GM23248 (cell line): ENCODE measurements around the gene VEZT. TPM values are rescaled to one million over a fixed set of nuclear protein-coding genes. Genes with fewer than 3 reads are reported as not detected.

Source experiments
- DNase-seq: peaks from one replicate; pipeline ENCODE4 v3.0.0-alpha.2; 2015
- H2AFZ ChIP-seq: fragments of 200-600 bp; sonication (generic); 2 replicates; pipeline ENCODE4 v1.6.1; 2016; ENCODE audit warnings: antibody characterized with exemption
- H3F3A ChIP-seq: fragments of 200-600 bp; sonication (generic); 2 replicates; pipeline ENCODE4 v1.6.1; 2016; ENCODE audit warnings: mild to moderate bottlenecking, antibody characterized with exemption, mixed run types; ENCODE audit not compliant: insufficient read depth
- H3K27ac ChIP-seq: fragments of 200-600 bp; sonication (generic); 2 replicates; pipeline ENCODE4 v1.5.1; 2016; ENCODE audit warnings: mild to moderate bottlenecking
- H3K27me3 ChIP-seq: fragments of 200-600 bp; sonication (generic); replicated peaks from 2 replicates; pipeline ENCODE4 v1.6.1; 2016; ENCODE audit warnings: mild to moderate bottlenecking; ENCODE audit not compliant: insufficient read depth
- H3K36me3 ChIP-seq: fragments of 200-600 bp; sonication (generic); 2 replicates; pipeline ENCODE4 v1.6.1; 2016; ENCODE audit warnings: low read depth, mild to moderate bottlenecking
- H3K4me1 ChIP-seq: fragments of 200-600 bp; sonication (generic); 2 replicates; pipeline ENCODE4 v1.6.1; 2016; ENCODE audit warnings: mild to moderate bottlenecking; ENCODE audit not compliant: insufficient read depth
- H3K4me2 ChIP-seq: fragments of 200-600 bp; sonication (generic); one replicate; pipeline ENCODE4 v1.6.1; 2016; ENCODE audit warnings: mild to moderate bottlenecking; ENCODE audit not compliant: unreplicated experiment
- H3K4me3 ChIP-seq: fragments of 200-600 bp; sonication (generic); 2 replicates; pipeline ENCODE4 v1.5.1; 2016; ENCODE audit warnings: mild to moderate bottlenecking
- H3K79me2 ChIP-seq: fragments of 200-600 bp; sonication (generic); 2 replicates; pipeline ENCODE4 v1.6.1; 2016; ENCODE audit warnings: mild to moderate bottlenecking; ENCODE audit not compliant: insufficient read depth
- H3K9ac ChIP-seq: fragments of 200-600 bp; sonication (generic); 2 replicates; pipeline ENCODE4 v1.6.1; 2016; ENCODE audit warnings: mild to moderate bottlenecking
- H3K9me2 ChIP-seq: fragments of 200-600 bp; sonication (generic); 2 replicates; pipeline ENCODE4 v1.6.1; 2016; ENCODE audit warnings: mixed run types, mild to moderate bottlenecking, moderate library complexity; ENCODE audit not compliant: insufficient read depth
- H3K9me3 ChIP-seq: fragments of 200-600 bp; sonication (generic); one replicate; pipeline ENCODE4 v1.6.1; 2017; ENCODE audit warnings: low read depth
- H4K20me1 ChIP-seq: fragments of 200-600 bp; sonication (generic); 2 replicates; pipeline ENCODE4 v1.6.0; 2016; ENCODE audit not compliant: insufficient read depth
- EZH2 ChIP-seq: fragments of 200-600 bp; sonication (generic); IDR thresholded peaks from 2 replicates; pipeline ENCODE4 v1.6.1; 2018; ENCODE audit warnings: antibody characterized with exemption, mild to moderate bottlenecking; ENCODE audit not compliant: insufficient read depth, poor library complexity, severe bottlenecking
- EZH2phosphoT487 ChIP-seq: fragments of 200-600 bp; sonication (generic); IDR thresholded peaks from 2 replicates; pipeline ENCODE4 v1.6.1; 2018; ENCODE audit warnings: antibody characterized with exemption, moderate library complexity, mild to moderate bottlenecking, low read depth; ENCODE audit not compliant: insufficient read depth
- WGBS, 2 experiments: methylation state at CpG; one replicate each; pipeline ENCODE4 v1.1.6; 2015 to 2017; ENCODE audit warnings: low lambda C conversion rate in 2 of 2, low coverage in 1 of 2; ENCODE audit errors: missing lambda C conversion rate in 2 of 2; 5-methylcytosine and 5-hydroxymethylcytosine counted together
- in situ Hi-C: fragments of 300-500 bp; cut with MboI; formaldehyde crosslinking; loops from 2 replicates; pipeline ENCODE4 v1.15.0; 2020
- polyA plus RNA-seq: library from polyadenylated mRNA; unstranded; fragments of >200 nt; fragmentation: Nextera tagmentation; extraction: Ambion mirVana; gene quantifications from 2 replicates; pipeline ENCODE4 v1.2.1, GENCODE V29; 2016
- total RNA-seq: library from RNA; depleted of rRNA; stranded (reverse); fragments of >200 nt; shearing (Covaris generic); gene quantifications from 2 replicates; pipeline ENCODE4 v1.2.3, GENCODE V29; 2014

The VEZT gene
- total and polyA plus RNA-seq, 2 experiments from 2014 or later, result 36.9 to 40.2 TPM

GRCh38 chr12:95316798-95317197, 99.2 kb downstream of the VEZT start:
- peaks cover 9% of the 10 kb centered on the region for H3F3A ChIP-seq
- H3K9me3 ChIP-seq, result no peaks in the 10 kb centered on the region
- DNase-seq, result no peak
- no peaks in the 10 kb centered on the region for H3K79me2 ChIP-seq
- no peaks in the 10 kb centered on the region for H3K27me3 ChIP-seq
- in situ Hi-C loops, result no loop called here
- H3K9me2 ChIP-seq, result no peaks in the 10 kb centered on the region
- no peak overlapping the region for H3K4me3 ChIP-seq
- H3K9ac ChIP-seq, result no peak overlapping the region
- H2AFZ ChIP-seq, result no peak overlapping the region
- H4K20me1 ChIP-seq, result no peaks in the 10 kb centered on the region
- H3K4me2 ChIP-seq, result no peak overlapping the region
- TF ChIP-seq EZH2, result no peak
- H3K36me3 ChIP-seq, result no peaks in the 10 kb centered on the region
- no peak overlapping the region for H3K27ac ChIP-seq
- peaks cover 15% of the 10 kb centered on the region for H3K4me1 ChIP-seq
- WGBS, 2 experiments, result 96 to 100% methylated on average over 4 of the region's 4 CpGs

- Histone ChIP-seq H3K9me2 (no peaks in the 10 kb centered on the region), H3K4me1 (peaks cover 15% of the 10 kb centered on the region), H2AFZ (peak overlapping the region; percentile 52), H3K27ac (peak overlapping the region; percentile 43), H4K20me1 (no peaks in the 10 kb centered on the region), H3K4me2 (peak overlapping the region; percentile 26), H3K27me3 (no peaks in the 10 kb centered on the region), H3K79me2 (no peaks in the 10 kb centered on the region), H3K36me3 (no peaks in the 10 kb centered on the region), H3K9me3 (no peaks in the 10 kb centered on the region), H3F3A (peaks cover 9% of the 10 kb centered on the region), H3K4me3 (no peak overlapping the region), H3K9ac (no peak overlapping the region)
- 64 to 67% methylated on average over 2 of the region's 2 CpGs for WGBS, 2 experiments
- peak; percentile 75 for DNase-seq
- in situ Hi-C loops, result no loop called here
- TF ChIP-seq EZH2 (no peak), EZH2phosphoT487 (no peak)
These were observed 100.5 kb downstream of the VEZT start for GRCh38 chr12:95318071-95318545.

GRCh38 chr12:95319694-95320331, 102.2 kb downstream of the VEZT start:
- Histone ChIP-seq H3K36me3 (no peaks in the 10 kb centered on the region), H3K9ac (no peak overlapping the region), H3K27me3 (no peaks in the 10 kb centered on the region), H3K4me2 (no peak overlapping the region), H3K79me2 (no peaks in the 10 kb centered on the region), H4K20me1 (no peaks in the 10 kb centered on the region), H3K27ac (no peak overlapping the region), H3F3A (peaks cover 9% of the 10 kb centered on the region), H2AFZ (no peak overlapping the region), H3K4me3 (no peak overlapping the region), H3K9me2 (no peaks in the 10 kb centered on the region), H3K4me1 (peaks cover 15% of the 10 kb centered on the region), H3K9me3 (no peaks in the 10 kb centered on the region)
- in situ Hi-C loops, result no loop called here
- TF ChIP-seq EZH2phosphoT487, result no peak
- TF ChIP-seq EZH2, result no peak
- 98 to 100% methylated on average over 1 of the region's 1 CpG for WGBS, 2 experiments
- DNase-seq, result no peak

- Histone ChIP-seq H3K79me2 (no peaks in the 10 kb centered on the region), H3K27ac (no peak overlapping the region), H3K9me2 (no peaks in the 10 kb centered on the region), H3K4me1 (peaks cover 21% of the 10 kb centered on the region), H3K27me3 (no peaks in the 10 kb centered on the region), H4K20me1 (no peaks in the 10 kb centered on the region), H3K4me2 (no peak overlapping the region), H3K36me3 (no peaks in the 10 kb centered on the region), H2AFZ (no peak overlapping the region), H3K4me3 (no peak overlapping the region), H3K9ac (no peak overlapping the region), H3K9me3 (no peaks in the 10 kb centered on the region), H3F3A (peaks cover 9% of the 10 kb centered on the region)
- 78 to 85% methylated on average over 3 of the region's 3 CpGs for WGBS, 2 experiments
- no peak for DNase-seq
- TF ChIP-seq EZH2phosphoT487 (no peak), EZH2 (no peak)
- in situ Hi-C loops, result no loop called here
These were observed 104.1 kb downstream of the VEZT start for GRCh38 chr12:95321516-95322246.
